ENCODE data around the gene PEX12. TPM values are rescaled to one million over a fixed set of nuclear protein-coding genes. Genes with fewer than 3 reads are reported as not detected.
"Not testable (repeated sequence)": the region's sequence is repeated elsewhere in the genome, so short reads cannot be mapped to it uniquely, and the experiment has no call there.

PEX12 gene
- total and polyA plus RNA-seq, 2 donors (not counting 3 experiments of a cell fraction or from before 2014, with no cell fraction given), result 3.4 to 4.5 TPM

DNA sequence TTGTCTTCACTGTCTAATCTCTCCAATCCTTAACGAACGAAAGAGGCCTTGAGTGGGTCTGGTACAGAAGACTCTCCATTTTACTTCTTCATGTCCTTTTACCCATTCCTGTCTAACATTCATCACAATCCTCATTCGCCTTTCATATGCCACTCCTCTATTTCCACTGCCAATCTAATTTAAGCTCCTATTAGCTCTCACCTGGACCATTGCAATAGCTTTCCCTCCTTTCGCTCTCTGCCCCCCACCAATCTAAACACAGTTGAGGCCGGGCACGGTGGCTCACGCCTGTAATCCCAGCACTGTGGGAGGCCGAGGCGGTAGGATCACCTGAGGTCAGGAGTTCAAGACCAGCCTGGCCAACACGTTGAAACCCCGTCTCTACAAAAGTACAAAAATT is 11.4 kb downstream of the PEX12 start:
- Histone ChIP-seq H3K27ac (ENCODE audit: insufficient read depth, low read depth, low read length) (no peak overlapping the region), H3K9me3 (replicated peaks; ENCODE audit: control insufficient read depth, insufficient read depth, low read length) (no peaks in the 10 kb centered on the region), H2AFZ (ENCODE audit: low read depth, low read length) (peak overlapping the region; percentile 48), H3K36me3 (ENCODE audit: control insufficient read depth in 2 of 2, extremely low read depth in 1 of 2, insufficient read depth in 2 of 2, low read length in 2 of 2) (no peaks in the 10 kb centered on the region), H3K9ac (replicated peaks; ENCODE audit: extremely low read depth, insufficient read depth, low read length) (no peak overlapping the region), H3K79me2 (ENCODE audit: control insufficient read depth, insufficient read depth, low read length) (peaks cover 30% of the 10 kb centered on the region), H3K27me3 (ENCODE audit: control insufficient read depth in 2 of 2, insufficient read depth in 2 of 2, low read length in 2 of 2) (peaks cover 7 to 12% of the 10 kb centered on the region in 2 experiments), H3K4me3 (replicated peaks in 1 of 3; ENCODE audit: insufficient read depth in 1 of 3, low read depth in 1 of 3, low read length in 3 of 3) (no peak overlapping the region), H3K9me1 (replicated peaks; ENCODE audit: control insufficient read depth, extremely low read depth, insufficient read depth, low read length) (no peaks in the 10 kb centered on the region), H3K4me2 (ENCODE audit: insufficient read depth, low read length) (peak overlapping the region; percentile 19), H3K4me1 (ENCODE audit: control insufficient read depth, extremely low read depth, insufficient read depth, low read length) (peaks cover 10% of the 10 kb centered on the region), H4K20me1 (replicated peaks; ENCODE audit: control insufficient read depth, extremely low read depth, insufficient read depth, low read length) (no peaks in the 10 kb centered on the region)
- DNase-seq (ENCODE audit: low read depth, low spot score), result no peak
- POLR2A ChIA-PET, result no interaction called here
- intact Hi-C loops (cut with micrococcal nuclease) (loop anchor here (1.0 kb wide), 1 partner anchor 24 kb away; no protein-coding TSS in a partner anchor), dilution Hi-C loops (cut with MboI; ENCODE audit: extremely low pct_ligation_motif_present, low sequenced_read_pairs) (no loop called here)
- no peak for FAIRE-seq
- no TSS peak for BruUV-seq (replicated peaks)
- CTCF ChIA-PET, result interaction anchor here (1.4 to 2.2 kb wide), 2 partner anchors 22 to 27 kb away, joined by 3 to 12 read pairs; no protein-coding TSS in a partner anchor
- TF ChIP-seq POLR2AphosphoS5 (IDR thresholded peaks at IDR 0.05; ENCODE audit: insufficient read depth, low read depth, low read length), result no peak
- TF ChIP-seq EZH2 (IDR thresholded peaks at IDR 0.05; ENCODE audit: borderline replicate concordance, low read depth, low read length, severe bottlenecking), result no peak
- no peak for TF ChIP-seq GATA2 (IDR thresholded peaks at IDR 0.05; ENCODE audit: insufficient read depth, insufficient read length, low read depth, low read length)
- no peak for TF ChIP-seq JUN (IDR thresholded peaks at IDR 0.05; ENCODE audit: borderline replicate concordance, insufficient read depth, insufficient read length, low read depth)
- TF ChIP-seq, protein P1, sequence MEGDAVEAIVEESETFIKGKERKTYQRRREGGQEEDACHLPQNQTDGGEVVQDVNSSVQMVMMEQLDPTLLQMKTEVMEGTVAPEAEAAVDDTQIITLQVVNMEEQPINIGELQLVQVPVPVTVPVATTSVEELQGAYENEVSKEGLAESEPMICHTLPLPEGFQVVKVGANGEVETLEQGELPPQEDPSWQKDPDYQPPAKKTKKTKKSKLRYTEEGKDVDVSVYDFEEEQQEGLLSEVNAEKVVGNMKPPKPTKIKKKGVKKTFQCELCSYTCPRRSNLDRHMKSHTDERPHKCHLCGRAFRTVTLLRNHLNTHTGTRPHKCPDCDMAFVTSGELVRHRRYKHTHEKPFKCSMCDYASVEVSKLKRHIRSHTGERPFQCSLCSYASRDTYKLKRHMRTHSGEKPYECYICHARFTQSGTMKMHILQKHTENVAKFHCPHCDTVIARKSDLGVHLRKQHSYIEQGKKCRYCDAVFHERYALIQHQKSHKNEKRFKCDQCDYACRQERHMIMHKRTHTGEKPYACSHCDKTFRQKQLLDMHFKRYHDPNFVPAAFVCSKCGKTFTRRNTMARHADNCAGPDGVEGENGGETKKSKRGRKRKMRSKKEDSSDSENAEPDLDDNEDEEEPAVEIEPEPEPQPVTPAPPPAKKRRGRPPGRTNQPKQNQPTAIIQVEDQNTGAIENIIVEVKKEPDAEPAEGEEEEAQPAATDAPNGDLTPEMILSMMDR (IDR thresholded peaks at IDR 0.05; ENCODE audit: extremely low read depth in 1 of 2, insufficient read depth in 1 of 2, low read depth in 1 of 2, low read length in 2 of 2), result no peak
- TF ChIP-seq, protein P2, sequence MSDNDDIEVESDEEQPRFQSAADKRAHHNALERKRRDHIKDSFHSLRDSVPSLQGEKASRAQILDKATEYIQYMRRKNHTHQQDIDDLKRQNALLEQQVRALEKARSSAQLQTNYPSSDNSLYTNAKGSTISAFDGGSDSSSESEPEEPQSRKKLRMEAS (IDR thresholded peaks at IDR 0.05; ENCODE audit: insufficient read depth, insufficient read length), result no peak
- TF ChIP-seq FOS (IDR thresholded peaks at IDR 0.05; ENCODE audit: borderline replicate concordance, insufficient read depth, low read length), result no peak
- no peak for TF ChIP-seq MYC (IDR thresholded peaks at IDR 0.05; ENCODE audit: low read depth, low read length)
- TF ChIP-seq POLR2A (IDR thresholded peaks at IDR 0.05; ENCODE audit: low read depth, low read length), result no peak

DNA sequence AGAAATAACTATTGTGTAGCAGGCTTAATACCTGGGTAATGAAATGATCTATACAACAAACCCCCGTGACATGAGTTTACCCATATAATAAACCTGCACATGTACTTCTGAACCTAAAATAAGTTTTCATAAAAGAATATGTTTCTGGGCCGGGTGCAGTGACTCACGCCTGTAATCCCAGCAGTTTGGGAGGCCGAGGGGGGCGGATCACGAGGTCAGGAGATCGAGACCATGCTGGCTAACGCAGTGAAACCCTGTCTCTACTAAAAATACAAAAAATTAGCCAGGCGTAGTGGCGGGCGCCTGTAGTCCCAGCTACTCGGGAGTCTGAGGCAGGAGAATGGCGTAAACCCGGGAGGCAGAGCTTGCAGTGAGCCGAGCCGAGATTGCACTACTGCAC is 15.2 kb downstream of the PEX12 start:
- peaks cover 9 to 25% of the 10 kb centered on the region in 2 experiments for H3K27me3 ChIP-seq (ENCODE audit: control insufficient read depth in 2 of 2, insufficient read depth in 2 of 2, low read length in 2 of 2)
- FAIRE-seq; H3K4me1 ChIP-seq (ENCODE audit: control insufficient read depth, extremely low read depth, insufficient read depth, low read length); H3K9me1 ChIP-seq (replicated peaks; ENCODE audit: control insufficient read depth, extremely low read depth, insufficient read depth, low read length); H3K27ac ChIP-seq (ENCODE audit: insufficient read depth, low read depth, low read length); BruUV-seq (replicated peaks); H4K20me1 ChIP-seq (replicated peaks; ENCODE audit: control insufficient read depth, extremely low read depth, insufficient read depth, low read length); H2AFZ ChIP-seq (ENCODE audit: low read depth, low read length); H3K4me2 ChIP-seq (ENCODE audit: insufficient read depth, low read length); H3K79me2 ChIP-seq (ENCODE audit: control insufficient read depth, insufficient read depth, low read length); H3K4me3 ChIP-seq (replicated peaks in 1 of 3; ENCODE audit: insufficient read depth in 1 of 3, low read depth in 1 of 3, low read length in 3 of 3); dilution Hi-C loops (cut with MboI; ENCODE audit: extremely low pct_ligation_motif_present, low sequenced_read_pairs); H3K9me3 ChIP-seq (replicated peaks; ENCODE audit: control insufficient read depth, insufficient read depth, low read length); H3K36me3 ChIP-seq (ENCODE audit: control insufficient read depth in 2 of 2, extremely low read depth in 1 of 2, insufficient read depth in 2 of 2, low read length in 2 of 2); POLR2A ChIA-PET; DNase-seq (ENCODE audit: low read depth, low spot score); intact Hi-C loops (cut with micrococcal nuclease); H3K9ac ChIP-seq (replicated peaks; ENCODE audit: extremely low read depth, insufficient read depth, low read length): not testable (repeated sequence)
- CTCF ChIA-PET, result interaction anchor here (0.7 to 0.8 kb wide), 3 partner anchors 24 to 1445 kb away, joined by 3 read pairs; no protein-coding TSS in a partner anchor
